Measurements from ENCODE around the gene NELL1.

GRCh38 chr11:20771026-20771425 is 101.6 kb downstream of the NELL1 start:
- TF ChIP-seq, protein P1, sequence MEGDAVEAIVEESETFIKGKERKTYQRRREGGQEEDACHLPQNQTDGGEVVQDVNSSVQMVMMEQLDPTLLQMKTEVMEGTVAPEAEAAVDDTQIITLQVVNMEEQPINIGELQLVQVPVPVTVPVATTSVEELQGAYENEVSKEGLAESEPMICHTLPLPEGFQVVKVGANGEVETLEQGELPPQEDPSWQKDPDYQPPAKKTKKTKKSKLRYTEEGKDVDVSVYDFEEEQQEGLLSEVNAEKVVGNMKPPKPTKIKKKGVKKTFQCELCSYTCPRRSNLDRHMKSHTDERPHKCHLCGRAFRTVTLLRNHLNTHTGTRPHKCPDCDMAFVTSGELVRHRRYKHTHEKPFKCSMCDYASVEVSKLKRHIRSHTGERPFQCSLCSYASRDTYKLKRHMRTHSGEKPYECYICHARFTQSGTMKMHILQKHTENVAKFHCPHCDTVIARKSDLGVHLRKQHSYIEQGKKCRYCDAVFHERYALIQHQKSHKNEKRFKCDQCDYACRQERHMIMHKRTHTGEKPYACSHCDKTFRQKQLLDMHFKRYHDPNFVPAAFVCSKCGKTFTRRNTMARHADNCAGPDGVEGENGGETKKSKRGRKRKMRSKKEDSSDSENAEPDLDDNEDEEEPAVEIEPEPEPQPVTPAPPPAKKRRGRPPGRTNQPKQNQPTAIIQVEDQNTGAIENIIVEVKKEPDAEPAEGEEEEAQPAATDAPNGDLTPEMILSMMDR (conservative IDR thresholded peaks at IDR 0.05; ENCODE audit: low read length) = no peak
- TF ChIP-seq EZH2phosphoT487 (IDR thresholded peaks at IDR 0.05; ENCODE audit: borderline replicate concordance) = no peak
